ENCODE measurements around the gene TOX3. TPM values are rescaled to one million over a fixed set of nuclear protein-coding genes. Genes with fewer than 3 reads are reported as not detected.

The TOX3 gene
- total RNA-seq, 3 donors from 2014 or later (not counting 1 experiment from before 2014, with no cell fraction given), result not detected

- WGBS (ENCODE audit: insufficient coverage), result 72% methylated on average over 10 of the region's 11 CpGs
- H3K9me3 Mint-ChIP-seq, result no peaks in the 10 kb centered on the region
- no peaks in the 10 kb centered on the region for H3K4me1 Mint-ChIP-seq
- no peaks in the 10 kb centered on the region for H3K36me3 ChIP-seq (ENCODE audit: control insufficient read depth, insufficient read depth, low read length)
- H3K4me3 ChIP-seq (ENCODE audit: low read length), result no peak overlapping the region
- H3K27ac ChIP-seq (ENCODE audit: low read length), result no peak overlapping the region
- ATAC-seq (no peak), DNase-seq (no peak)
- intact Hi-C loops (cut with micrococcal nuclease), result no loop called here
- H3K27ac Mint-ChIP-seq, result no peak overlapping the region
- no peaks in the 10 kb centered on the region for H3K36me3 Mint-ChIP-seq
- H3K27me3 ChIP-seq (ENCODE audit: control insufficient read depth, insufficient read depth, low read length), result no peaks in the 10 kb centered on the region
- TF ChIP-seq CTCF (IDR thresholded peaks at IDR 0.05), result no peak
- no peaks in the 10 kb centered on the region for H3K27me3 Mint-ChIP-seq (ENCODE audit: low read depth in 2 of 2)
- no peaks in the 10 kb centered on the region for H3K9me3 ChIP-seq (ENCODE audit: control insufficient read depth, insufficient read depth, low read length)
- H3K4me3 Mint-ChIP-seq, result no peak overlapping the region
- H3K4me1 ChIP-seq (ENCODE audit: control insufficient read depth, insufficient read depth, low read length), result no peaks in the 10 kb centered on the region
Measured at GRCh38 chr16:52578007-52578828, 31.3 kb upstream of the TOX3 start.

- no peak overlapping the region for H3K4me3 ChIP-seq (ENCODE audit: low read length)
- H3K36me3 ChIP-seq (ENCODE audit: control insufficient read depth, insufficient read depth, low read length), result no peaks in the 10 kb centered on the region
- H3K27ac Mint-ChIP-seq, result no peak overlapping the region
- H3K4me3 Mint-ChIP-seq, result no peak overlapping the region
- no peaks in the 10 kb centered on the region for H3K36me3 Mint-ChIP-seq
- no peaks in the 10 kb centered on the region for H3K9me3 ChIP-seq (ENCODE audit: control insufficient read depth, insufficient read depth, low read length)
- intact Hi-C loops (cut with micrococcal nuclease), result no loop called here
- no peaks in the 10 kb centered on the region for H3K9me3 Mint-ChIP-seq
- DNase-seq (no peak), ATAC-seq (no peak)
- no peaks in the 10 kb centered on the region for H3K27me3 ChIP-seq (ENCODE audit: control insufficient read depth, insufficient read depth, low read length)
- H3K27ac ChIP-seq (ENCODE audit: low read length), result no peak overlapping the region
- H3K27me3 Mint-ChIP-seq (ENCODE audit: low read depth in 2 of 2), result no peaks in the 10 kb centered on the region
- no peaks in the 10 kb centered on the region for H3K4me1 Mint-ChIP-seq
- TF ChIP-seq CTCF (IDR thresholded peaks at IDR 0.05), result no peak
- H3K4me1 ChIP-seq (ENCODE audit: control insufficient read depth, insufficient read depth, low read length), result no peaks in the 10 kb centered on the region
- WGBS (ENCODE audit: insufficient coverage), result 72% methylated on average over 9 of the region's 9 CpGs
Measured at GRCh38 chr16:52577130-52577706, 30.3 kb upstream of the TOX3 start.

GRCh38 chr16:52573365-52574299, 26.7 kb upstream of the TOX3 start:
- ATAC-seq, result no peak
- H3K4me3 ChIP-seq (ENCODE audit: low read length), result no peak overlapping the region
- no peaks in the 10 kb centered on the region for H3K27me3 ChIP-seq (ENCODE audit: control insufficient read depth, insufficient read depth, low read length)
- intact Hi-C loops (cut with micrococcal nuclease), result no loop called here
- no peak for TF ChIP-seq CTCF (IDR thresholded peaks at IDR 0.05)
- no peak overlapping the region for H3K27ac Mint-ChIP-seq
- H3K9me3 ChIP-seq (ENCODE audit: control insufficient read depth, insufficient read depth, low read length), result no peaks in the 10 kb centered on the region
- H3K4me1 ChIP-seq (ENCODE audit: control insufficient read depth, insufficient read depth, low read length), result no peaks in the 10 kb centered on the region
- 88% methylated on average over 7 of the region's 7 CpGs for WGBS (ENCODE audit: insufficient coverage)
- no peak for DNase-seq
- no peaks in the 10 kb centered on the region for H3K36me3 Mint-ChIP-seq
- no peak overlapping the region for H3K4me3 Mint-ChIP-seq
- no peak overlapping the region for H3K27ac ChIP-seq (ENCODE audit: low read length)
- peaks cover 2 to 8% of the 10 kb centered on the region in 2 donors for H3K9me3 Mint-ChIP-seq
- H3K4me1 Mint-ChIP-seq, result no peaks in the 10 kb centered on the region
- no peaks in the 10 kb centered on the region for H3K27me3 Mint-ChIP-seq (ENCODE audit: low read depth in 2 of 2)
- H3K36me3 ChIP-seq (ENCODE audit: control insufficient read depth, insufficient read depth, low read length), result no peaks in the 10 kb centered on the region

Data from natural killer cell (primary cell).